Endodermal cell (in vitro differentiated cells): ENCODE data around the gene NPPA. TPM values are rescaled to one million over a fixed set of nuclear protein-coding genes. Genes with fewer than 3 reads are reported as not detected.
A peak's percentile ranks its signal among the peaks of the same experiment; 100 is the strongest.

Experiments
- DNase-seq: peaks from one replicate; pipeline ENCODE4 v3.0.0-alpha.2; 2017
- H3K27ac ChIP-seq: 2 replicates; pipeline ENCODE4 v1.5.1; 2013; ENCODE audit warnings: mild to moderate bottlenecking, low read depth, low read length, moderate library complexity
- H3K27me3 ChIP-seq: 2 replicates; pipeline ENCODE4 v1.6.1; 2013; ENCODE audit warnings: mild to moderate bottlenecking, low read length, moderate library complexity; ENCODE audit not compliant: insufficient read depth, control insufficient read depth, poor library complexity, severe bottlenecking
- H3K36me3 ChIP-seq: 2 replicates; pipeline ENCODE4 v1.7.0; 2013; ENCODE audit warnings: mild to moderate bottlenecking, low read length, moderate library complexity; ENCODE audit not compliant: control insufficient read depth, insufficient read depth
- H3K4me1 ChIP-seq: one replicate; pipeline ENCODE4 v1.7.0; 2013; ENCODE audit warnings: low read length; ENCODE audit not compliant: control insufficient read depth, insufficient read depth
- H3K4me3 ChIP-seq: 2 replicates; pipeline ENCODE4 v1.5.1; 2013; ENCODE audit warnings: mild to moderate bottlenecking, low read length, moderate library complexity
- H3K9ac ChIP-seq: 2 replicates; pipeline ENCODE4 v1.6.1; 2013; ENCODE audit warnings: mild to moderate bottlenecking, low read length, moderate library complexity; ENCODE audit not compliant: poor library complexity, severe bottlenecking; ENCODE audit errors: extremely low read depth
- H3K9me3 ChIP-seq: 2 replicates; pipeline ENCODE4 v1.6.1; 2013; ENCODE audit warnings: mild to moderate bottlenecking, low read length, moderate library complexity; ENCODE audit not compliant: control insufficient read depth
- H3K27ac Mint-ChIP-seq: 2 replicates; pipeline ENCODE4 v1.8.0; 2020; ENCODE audit warnings: mixed read lengths
- H3K27me3 Mint-ChIP-seq: 2 replicates; pipeline ENCODE4 v1.8.0; 2021; ENCODE audit warnings: mild to moderate bottlenecking, mixed read lengths; ENCODE audit not compliant: insufficient read depth
- H3K36me3 Mint-ChIP-seq: 2 replicates; pipeline ENCODE4 v1.8.0; 2020; ENCODE audit warnings: low read depth, mixed read lengths
- H3K4me1 Mint-ChIP-seq: 2 replicates; pipeline ENCODE4 v1.8.0; 2020; ENCODE audit warnings: mixed read lengths
- H3K4me3 Mint-ChIP-seq: 2 replicates; pipeline ENCODE4 v1.8.0; 2020; ENCODE audit warnings: mild to moderate bottlenecking, moderate library complexity, mixed read lengths
- H3K9me3 Mint-ChIP-seq: 2 replicates; pipeline ENCODE4 v1.8.0; 2020; ENCODE audit warnings: mild to moderate bottlenecking, mixed read lengths
- WGBS, 2 experiments: methylation state at CpG; one replicate each; pipeline versions ENCODE4 v1.1.5 to v1.1.7; 2013; ENCODE audit warnings: missing lambda C conversion rate in 2 of 2, mixed read lengths in 1 of 2; ENCODE audit not compliant: insufficient coverage in 1 of 2, insufficient read length in 1 of 2; 5-methylcytosine and 5-hydroxymethylcytosine counted together
- total RNA-seq, 2 donors: library from RNA; stranded (reverse); fragmentation: NEBNext Ultra II Directional in 1 of 2; extraction: Animal tissue kit (Norgen Biotek cat#: 25700) in 1 of 2; gene quantifications; 2 replicates in 1 of 2; 3 replicates in 1 of 2; pipeline ENCODE4 v1.2.1, GENCODE V29; 2021
- TF ChIP-seq, protein P1 (sequence below): fragments of 200-600 bp; sonication (generic); conservative IDR thresholded peaks from 2 replicates; pipeline ENCODE4 v1.5.0; 2021; ENCODE audit warnings: antibody characterized with exemption, mild to moderate bottlenecking

NPPA gene
- total RNA-seq, 2 donors from 2014 or later, result not detected

DNA sequence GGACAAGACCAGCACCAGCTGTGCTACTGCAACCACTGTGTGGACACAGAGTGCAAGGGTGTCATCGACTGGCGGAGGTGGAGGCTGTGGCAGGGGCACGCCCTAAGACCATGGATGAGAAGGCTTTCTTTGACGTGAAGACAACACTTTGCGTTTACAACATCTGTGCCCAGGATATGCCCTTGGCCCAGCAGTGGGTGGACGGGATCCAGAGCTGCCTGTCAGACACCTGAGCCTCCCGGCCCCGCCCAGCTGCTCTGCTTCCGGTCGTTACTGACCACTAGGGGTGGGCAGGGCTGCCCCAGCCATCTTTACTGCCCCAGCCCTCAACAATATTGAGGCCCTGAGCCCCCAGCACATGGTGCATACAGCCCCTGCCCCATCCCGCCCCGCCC, 32.6 kb upstream of the NPPA start:
- H3K36me3 ChIP-seq, result no peaks in the 10 kb centered on the region
- no peaks in the 10 kb centered on the region for H3K27me3 ChIP-seq
- H3K4me3 ChIP-seq, result no peak overlapping the region
- no peak overlapping the region for H3K27ac ChIP-seq
- H3K9me3 ChIP-seq, result no peaks in the 10 kb centered on the region
- no peaks in the 10 kb centered on the region for H3K9me3 Mint-ChIP-seq
- peaks cover 18% of the 10 kb centered on the region for H3K4me1 Mint-ChIP-seq
- no peak overlapping the region for H3K4me3 Mint-ChIP-seq
- H3K27me3 Mint-ChIP-seq, result peaks cover 2% of the 10 kb centered on the region
- no peaks in the 10 kb centered on the region for H3K36me3 Mint-ChIP-seq
- H3K9ac ChIP-seq, result no peak overlapping the region
- peaks cover 10% of the 10 kb centered on the region for H3K4me1 ChIP-seq
- 82 to 87% methylated on average over 6 to 12 of the region's 12 CpGs for WGBS, 2 experiments
- TF ChIP-seq, protein P1, sequence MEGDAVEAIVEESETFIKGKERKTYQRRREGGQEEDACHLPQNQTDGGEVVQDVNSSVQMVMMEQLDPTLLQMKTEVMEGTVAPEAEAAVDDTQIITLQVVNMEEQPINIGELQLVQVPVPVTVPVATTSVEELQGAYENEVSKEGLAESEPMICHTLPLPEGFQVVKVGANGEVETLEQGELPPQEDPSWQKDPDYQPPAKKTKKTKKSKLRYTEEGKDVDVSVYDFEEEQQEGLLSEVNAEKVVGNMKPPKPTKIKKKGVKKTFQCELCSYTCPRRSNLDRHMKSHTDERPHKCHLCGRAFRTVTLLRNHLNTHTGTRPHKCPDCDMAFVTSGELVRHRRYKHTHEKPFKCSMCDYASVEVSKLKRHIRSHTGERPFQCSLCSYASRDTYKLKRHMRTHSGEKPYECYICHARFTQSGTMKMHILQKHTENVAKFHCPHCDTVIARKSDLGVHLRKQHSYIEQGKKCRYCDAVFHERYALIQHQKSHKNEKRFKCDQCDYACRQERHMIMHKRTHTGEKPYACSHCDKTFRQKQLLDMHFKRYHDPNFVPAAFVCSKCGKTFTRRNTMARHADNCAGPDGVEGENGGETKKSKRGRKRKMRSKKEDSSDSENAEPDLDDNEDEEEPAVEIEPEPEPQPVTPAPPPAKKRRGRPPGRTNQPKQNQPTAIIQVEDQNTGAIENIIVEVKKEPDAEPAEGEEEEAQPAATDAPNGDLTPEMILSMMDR, result peak; percentile 38
- H3K27ac Mint-ChIP-seq, result no peak overlapping the region
- no peak for DNase-seq

DNA sequence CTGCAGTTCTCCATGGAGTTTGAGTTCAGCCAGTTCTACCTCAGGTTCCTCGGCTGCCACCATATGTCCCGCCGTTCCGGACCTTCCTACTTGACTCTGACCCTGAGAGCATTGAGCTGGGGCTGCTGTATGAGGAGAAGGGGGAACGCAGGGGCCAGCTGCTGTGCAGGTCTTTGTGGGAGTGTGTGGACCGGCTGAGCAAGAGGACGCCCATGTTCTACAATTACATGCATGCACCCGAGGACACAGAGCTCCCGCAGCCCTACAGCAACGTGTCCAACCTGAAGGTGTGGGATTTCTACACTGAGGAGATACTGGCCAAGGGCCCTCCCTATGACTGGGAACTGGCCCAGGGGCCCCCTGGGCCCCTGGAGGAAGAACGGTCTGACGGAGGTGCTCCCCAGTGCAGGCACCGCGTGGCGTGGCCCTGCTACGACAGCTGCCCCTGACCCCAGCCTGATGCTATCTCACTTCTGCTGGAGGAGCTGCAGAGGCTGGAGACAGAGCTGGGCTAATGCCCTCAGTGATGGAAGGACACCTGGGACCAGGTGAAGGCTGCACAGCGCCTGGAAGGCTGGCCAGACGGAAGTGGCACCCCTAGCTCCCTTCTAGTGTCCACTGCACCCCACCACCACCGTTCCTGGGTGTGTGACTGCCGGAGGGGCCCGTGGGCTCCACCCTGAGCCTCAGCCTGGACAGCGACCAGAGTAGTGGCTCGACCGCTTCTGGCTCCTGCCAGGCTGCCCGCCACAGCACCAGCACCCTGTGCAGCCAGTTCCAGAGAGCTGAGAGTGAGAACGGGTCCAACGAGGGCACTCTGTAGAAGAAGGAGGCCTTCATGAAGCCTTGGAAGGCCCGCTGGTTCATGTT, 32.0 kb upstream of the NPPA start:
- H3K4me3 Mint-ChIP-seq, result no peak overlapping the region
- no peak overlapping the region for H3K27ac Mint-ChIP-seq
- H3K36me3 Mint-ChIP-seq, result no peaks in the 10 kb centered on the region
- Histone ChIP-seq H3K27me3 (no peaks in the 10 kb centered on the region), H3K4me3 (no peak overlapping the region), H3K4me1 (peaks cover 10% of the 10 kb centered on the region), H3K9ac (no peak overlapping the region), H3K9me3 (no peaks in the 10 kb centered on the region), H3K36me3 (no peaks in the 10 kb centered on the region), H3K27ac (no peak overlapping the region)
- H3K9me3 Mint-ChIP-seq, result no peaks in the 10 kb centered on the region
- TF ChIP-seq, protein P1, result no peak
- H3K27me3 Mint-ChIP-seq, result peaks cover 2% of the 10 kb centered on the region
- 91 to 92% methylated on average over 21 to 28 of the region's 28 CpGs for WGBS, 2 experiments
- DNase-seq, result no peak
- H3K4me1 Mint-ChIP-seq, result peaks cover 19% of the 10 kb centered on the region

- no peak for DNase-seq
- TF ChIP-seq, protein P1, result no peak
- Histone ChIP-seq H3K4me3 (no peak overlapping the region), H3K4me1 (peaks cover 13% of the 10 kb centered on the region), H3K9ac (no peak overlapping the region), H3K27ac (no peak overlapping the region), H3K27me3 (no peaks in the 10 kb centered on the region), H3K9me3 (no peaks in the 10 kb centered on the region), H3K36me3 (no peaks in the 10 kb centered on the region)
- WGBS, 2 experiments, result 91 to 94% methylated on average over 6 of the region's 6 CpGs
- no peak overlapping the region for H3K27ac Mint-ChIP-seq
- H3K4me1 Mint-ChIP-seq, result peaks cover 22% of the 10 kb centered on the region
- H3K4me3 Mint-ChIP-seq, result no peak overlapping the region
- no peaks in the 10 kb centered on the region for H3K9me3 Mint-ChIP-seq
- H3K36me3 Mint-ChIP-seq, result no peaks in the 10 kb centered on the region
- H3K27me3 Mint-ChIP-seq, result peaks cover 2% of the 10 kb centered on the region
Observed at GRCh38 chr1:11878891-11879190, 31.3 kb upstream of the NPPA start.
